BLaER1 (cell line): ENCODE measurements around the gene KRTAP10-9.

Source experiments
- H3K27ac ChIP-seq: shearing (Covaris generic); formaldehyde crosslinking; 2 replicates; pipeline ENCODE4 v1.8.1; 2022
- H3K27me3 ChIP-seq: shearing (Covaris generic); formaldehyde crosslinking; 2 replicates; pipeline ENCODE4 v1.8.1; 2022
- H3K36me3 ChIP-seq: shearing (Covaris generic); formaldehyde crosslinking; 2 replicates; pipeline ENCODE4 v1.8.1; 2022
- H3K4me1 ChIP-seq: shearing (Covaris generic); formaldehyde crosslinking; 2 replicates; pipeline ENCODE4 v1.8.1; 2022
- H3K4me2 ChIP-seq: shearing (Covaris generic); formaldehyde crosslinking; 2 replicates; pipeline ENCODE4 v1.8.1; 2022
- H3K4me3 ChIP-seq: shearing (Covaris generic); formaldehyde crosslinking; 2 replicates; pipeline ENCODE4 v1.8.1; 2022
- H3K9ac ChIP-seq: shearing (Covaris generic); formaldehyde crosslinking; 2 replicates; pipeline ENCODE4 v1.8.1; 2022
- H3K9me3 ChIP-seq: shearing (Covaris generic); formaldehyde crosslinking; 2 replicates; pipeline ENCODE4 v1.8.1; 2022
- H4K20me1 ChIP-seq: shearing (Covaris generic); formaldehyde crosslinking; 2 replicates; pipeline ENCODE4 v1.8.1; 2022
- Cebpa-rat ChIP-seq: shearing (Covaris generic); IDR thresholded peaks from 2 replicates; pipeline ENCODE4 v1.8.1; 2022

The KRTAP10-9 gene

DNA sequence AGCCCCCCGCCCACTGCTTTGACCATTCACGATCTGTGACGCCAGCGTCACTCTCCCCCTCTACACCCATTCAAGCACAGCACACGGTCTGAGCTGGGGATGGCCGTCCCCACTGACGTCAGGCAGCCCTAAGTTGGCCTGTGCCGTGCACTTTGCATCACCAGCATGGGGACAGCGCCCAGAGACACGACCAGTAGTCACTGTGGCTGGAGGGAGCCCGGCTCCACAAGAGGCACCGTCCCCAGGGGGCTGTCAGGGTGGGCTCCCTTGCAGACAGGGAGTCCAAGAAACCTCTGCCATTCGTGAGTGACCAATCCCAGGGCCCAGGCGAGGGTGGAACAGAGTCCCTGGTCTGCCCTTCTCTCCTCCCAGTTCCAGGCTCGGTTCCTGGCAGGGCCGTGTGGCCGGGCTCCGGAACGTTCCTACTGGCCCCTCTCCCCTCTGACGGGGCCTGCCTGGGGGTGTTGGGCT, 12.7 kb upstream of the KRTAP10-9 start:
- Histone ChIP-seq H3K4me1 (peaks cover 42% of the 10 kb centered on the region), H3K4me3 (no peak overlapping the region), H3K27me3 (no peaks in the 10 kb centered on the region), H3K27ac (no peak overlapping the region), H4K20me1 (no peaks in the 10 kb centered on the region), H3K9ac (no peak overlapping the region), H3K9me3 (peaks cover 31% of the 10 kb centered on the region), H3K36me3 (no peaks in the 10 kb centered on the region), H3K4me2 (peak overlapping the region; percentile 71; the same call in 1 of the 2 replicates)
- no peak for TF ChIP-seq Cebpa-rat

DNA sequence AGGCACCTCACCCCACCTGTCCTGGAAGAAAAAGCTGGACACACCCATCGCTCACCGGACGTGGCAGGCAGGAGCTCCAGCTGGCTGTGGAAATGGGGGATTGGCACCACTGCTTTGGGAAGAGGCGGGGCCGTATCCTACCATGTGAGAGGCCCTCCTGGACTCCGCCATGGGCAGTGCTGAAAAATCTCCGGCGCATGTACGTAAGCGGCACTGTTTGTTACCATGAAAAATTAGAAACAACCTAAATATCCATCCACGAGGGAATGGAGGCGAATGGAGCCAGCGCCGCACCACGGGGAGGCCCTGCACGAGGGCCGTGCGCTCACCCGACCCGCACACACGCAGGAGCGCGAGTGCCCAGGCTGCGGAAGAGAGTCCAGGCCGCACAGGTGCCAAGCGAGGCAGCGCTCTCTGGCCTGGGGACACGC, 11.9 kb upstream of the KRTAP10-9 start:
- TF ChIP-seq Cebpa-rat, result no peak
- Histone ChIP-seq H3K9ac (no peak overlapping the region), H4K20me1 (no peaks in the 10 kb centered on the region), H3K36me3 (no peaks in the 10 kb centered on the region), H3K4me3 (no peak overlapping the region), H3K27ac (no peak overlapping the region), H3K9me3 (peaks cover 28% of the 10 kb centered on the region), H3K4me1 (peaks cover 44% of the 10 kb centered on the region), H3K27me3 (no peaks in the 10 kb centered on the region), H3K4me2 (peak overlapping the region; percentile 71)

DNA sequence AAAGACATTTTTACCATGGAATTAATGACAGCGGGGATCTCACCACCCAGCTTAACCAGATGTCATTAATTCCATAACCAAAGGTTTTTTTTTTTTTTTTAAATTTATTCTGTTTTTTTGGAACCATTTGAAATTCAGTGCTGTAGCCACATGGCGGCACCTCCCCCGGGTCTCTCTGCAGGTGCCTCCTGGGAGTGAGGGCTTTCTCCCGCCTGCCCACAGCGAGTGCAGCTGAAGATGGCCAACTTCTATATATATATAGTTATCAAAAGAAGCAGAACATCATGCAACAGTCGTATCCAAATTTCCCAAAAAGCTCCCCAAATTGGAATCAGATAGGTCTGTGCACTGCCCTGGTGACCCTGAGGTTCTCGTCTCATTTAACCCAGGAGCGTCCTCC, 11.4 kb upstream of the KRTAP10-9 start:
- peak overlapping the region; percentile 71 for H3K4me2 ChIP-seq
- H3K27me3 ChIP-seq, result no peaks in the 10 kb centered on the region
- no peak overlapping the region for H3K27ac ChIP-seq
- peaks cover 26% of the 10 kb centered on the region for H3K9me3 ChIP-seq
- peaks cover 44% of the 10 kb centered on the region for H3K4me1 ChIP-seq
- TF ChIP-seq Cebpa-rat, result no peak
- no peak overlapping the region for H3K4me3 ChIP-seq
- H3K36me3 ChIP-seq, result no peaks in the 10 kb centered on the region
- H4K20me1 ChIP-seq, result no peaks in the 10 kb centered on the region
- no peak overlapping the region for H3K9ac ChIP-seq

DNA sequence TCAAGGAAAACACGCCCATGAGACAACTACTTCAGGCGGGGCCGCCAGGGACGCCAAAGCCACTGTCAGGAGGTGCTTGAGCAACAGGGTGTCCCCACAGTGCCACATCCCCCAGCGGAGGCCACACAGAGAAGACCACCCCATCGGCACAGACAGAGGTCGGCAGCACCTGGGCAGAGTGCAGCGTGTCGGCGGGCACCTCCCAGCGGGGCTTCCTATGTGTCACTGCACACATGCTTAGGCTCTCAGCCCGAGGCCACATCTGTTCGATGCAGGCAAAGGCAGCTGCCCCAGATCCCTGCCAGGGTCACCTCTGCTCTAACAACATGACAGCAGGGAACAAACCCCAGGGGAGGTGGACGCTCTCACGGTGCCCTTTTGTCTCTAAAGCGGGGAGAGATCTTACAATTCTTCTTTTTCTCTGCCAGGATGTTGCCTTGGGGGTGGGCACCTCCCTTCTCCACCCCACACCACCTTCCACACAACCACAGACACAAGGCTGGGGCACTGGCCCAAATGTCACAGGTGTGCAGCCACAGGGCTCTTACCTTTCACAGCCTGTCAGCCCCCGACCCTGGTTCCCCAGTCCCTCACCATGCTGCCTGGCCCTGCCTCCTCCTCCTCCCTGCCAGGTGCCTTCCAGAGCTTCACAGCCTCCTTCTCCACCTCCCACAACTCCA, 10.8 kb upstream of the KRTAP10-9 start:
- H3K9me3 ChIP-seq, result peaks cover 20% of the 10 kb centered on the region
- TF ChIP-seq Cebpa-rat, result no peak
- H3K36me3 ChIP-seq, result no peaks in the 10 kb centered on the region
- no peaks in the 10 kb centered on the region for H4K20me1 ChIP-seq
- no peak overlapping the region for H3K27ac ChIP-seq
- H3K4me3 ChIP-seq, result no peak overlapping the region
- no peaks in the 10 kb centered on the region for H3K27me3 ChIP-seq
- H3K4me2 ChIP-seq, result peak overlapping the region; percentile 71
- H3K4me1 ChIP-seq, result peaks cover 44% of the 10 kb centered on the region
- H3K9ac ChIP-seq, result 0 out of 2 replicates have a peak overlapping the region, but pooled peaks have one; percentile 5

DNA sequence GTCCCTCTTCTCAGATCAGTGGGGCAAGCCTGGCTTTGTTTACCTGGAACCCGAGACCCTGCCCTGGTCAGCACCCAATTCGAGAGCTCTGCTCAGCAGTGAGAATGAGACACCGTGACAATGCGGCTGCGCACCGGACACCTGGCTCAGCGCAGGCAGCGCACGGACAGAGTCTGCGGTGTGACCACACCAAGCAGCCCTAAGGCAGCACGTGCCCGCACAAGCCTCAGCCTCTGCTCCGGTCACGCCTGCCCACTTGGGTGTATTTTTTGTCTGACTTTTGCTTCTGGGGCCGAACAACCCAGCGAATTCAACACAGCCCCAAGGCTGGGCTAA, 10.3 kb upstream of the KRTAP10-9 start:
- Histone ChIP-seq H3K27me3 (no peaks in the 10 kb centered on the region), H3K9ac (0 out of 2 replicates have a peak overlapping the region, but pooled peaks have one; percentile 5), H3K27ac (no peak overlapping the region), H3K4me1 (peaks cover 44% of the 10 kb centered on the region), H3K9me3 (peaks cover 18% of the 10 kb centered on the region), H3K36me3 (no peaks in the 10 kb centered on the region), H3K4me3 (no peak overlapping the region), H3K4me2 (peak overlapping the region; percentile 71), H4K20me1 (no peaks in the 10 kb centered on the region)
- no peak for TF ChIP-seq Cebpa-rat

DNA sequence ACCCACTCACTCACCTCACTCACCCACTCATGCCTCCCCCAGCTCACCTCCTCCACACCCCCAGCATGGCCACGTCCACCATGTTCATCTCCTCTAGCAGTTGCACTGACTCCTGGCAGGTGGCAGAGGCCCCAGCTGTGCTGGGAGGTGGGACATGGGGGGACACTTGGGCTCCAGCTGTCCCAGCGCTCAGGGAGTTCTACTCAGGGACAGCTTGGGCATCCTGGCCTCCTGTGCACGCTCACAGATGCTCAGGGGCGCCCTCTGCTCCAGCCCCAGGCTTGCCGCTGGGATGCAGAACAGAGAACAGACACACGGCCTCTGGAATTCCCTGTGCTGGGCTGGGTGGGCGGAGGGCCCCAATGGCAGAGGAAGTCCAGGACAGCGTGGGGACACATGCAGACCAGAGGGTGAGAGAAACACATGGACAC, 9.8 kb upstream of the KRTAP10-9 start:
- H3K27me3 ChIP-seq, result no peaks in the 10 kb centered on the region
- no peak overlapping the region for H3K9ac ChIP-seq
- peaks cover 44% of the 10 kb centered on the region for H3K4me1 ChIP-seq
- no peaks in the 10 kb centered on the region for H3K36me3 ChIP-seq
- no peaks in the 10 kb centered on the region for H4K20me1 ChIP-seq
- TF ChIP-seq Cebpa-rat, result no peak
- no peak overlapping the region for H3K4me3 ChIP-seq
- peaks cover 13% of the 10 kb centered on the region for H3K9me3 ChIP-seq
- no peak overlapping the region for H3K4me2 ChIP-seq
- no peak overlapping the region for H3K27ac ChIP-seq

DNA sequence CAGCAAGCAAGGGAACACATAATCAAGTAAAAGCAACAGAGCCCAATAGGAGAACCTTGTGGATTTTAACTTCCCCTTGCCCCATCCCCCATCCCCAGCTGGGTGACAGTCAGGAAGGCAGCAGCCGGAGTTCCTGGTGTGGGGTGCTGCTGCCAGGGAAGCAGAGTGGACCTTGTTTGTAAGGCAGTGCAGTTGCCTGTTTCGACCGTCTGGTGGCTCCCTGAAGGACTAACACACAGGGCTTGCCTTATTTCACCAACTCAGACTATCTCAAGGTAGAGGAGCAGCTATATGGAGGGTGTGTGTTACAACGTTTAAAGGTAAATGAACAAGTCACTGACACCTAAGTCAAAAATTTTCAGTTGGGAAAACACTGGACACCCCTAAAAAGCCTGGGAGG, 8.4 kb upstream of the KRTAP10-9 start:
- no peaks in the 10 kb centered on the region for H3K36me3 ChIP-seq
- peak overlapping the region; percentile 22; the same call in 1 of the 2 replicates for H3K27ac ChIP-seq
- H3K4me3 ChIP-seq, result no peak overlapping the region
- H4K20me1 ChIP-seq, result no peaks in the 10 kb centered on the region
- peak overlapping the region; percentile 59 for H3K4me2 ChIP-seq
- TF ChIP-seq Cebpa-rat, result no peak
- peaks cover 21% of the 10 kb centered on the region for H3K9me3 ChIP-seq
- H3K4me1 ChIP-seq, result peaks cover 44% of the 10 kb centered on the region
- no peaks in the 10 kb centered on the region for H3K27me3 ChIP-seq
- no peak overlapping the region for H3K9ac ChIP-seq

DNA sequence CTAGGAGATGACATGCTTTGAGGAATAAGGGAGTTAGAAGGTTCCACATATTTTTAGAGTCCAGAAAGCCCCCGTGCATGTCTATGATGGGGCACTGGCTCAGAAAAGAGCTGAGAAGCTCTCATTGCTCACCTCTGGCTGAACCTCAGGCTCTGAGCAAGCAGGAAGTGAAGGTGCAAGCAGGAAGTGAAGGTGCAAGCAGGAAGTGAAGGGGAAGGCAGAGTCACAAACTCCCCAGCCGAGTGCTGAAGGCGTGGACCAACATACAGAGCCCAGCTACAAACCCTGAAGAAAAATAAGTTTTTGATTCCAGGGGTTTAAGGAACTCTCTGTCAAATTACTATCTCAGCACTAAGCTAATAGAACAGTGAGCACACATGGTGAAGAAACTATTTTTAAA, 8.0 kb upstream of the KRTAP10-9 start:
- Histone ChIP-seq H4K20me1 (no peaks in the 10 kb centered on the region), H3K9ac (no peak overlapping the region), H3K4me3 (no peak overlapping the region), H3K9me3 (peaks cover 25% of the 10 kb centered on the region), H3K27me3 (no peaks in the 10 kb centered on the region), H3K4me2 (peak overlapping the region; percentile 59), H3K4me1 (peaks cover 44% of the 10 kb centered on the region), H3K27ac (peak overlapping the region; percentile 22; the same call in 1 of the 2 replicates), H3K36me3 (no peaks in the 10 kb centered on the region)
- TF ChIP-seq Cebpa-rat, result no peak

DNA sequence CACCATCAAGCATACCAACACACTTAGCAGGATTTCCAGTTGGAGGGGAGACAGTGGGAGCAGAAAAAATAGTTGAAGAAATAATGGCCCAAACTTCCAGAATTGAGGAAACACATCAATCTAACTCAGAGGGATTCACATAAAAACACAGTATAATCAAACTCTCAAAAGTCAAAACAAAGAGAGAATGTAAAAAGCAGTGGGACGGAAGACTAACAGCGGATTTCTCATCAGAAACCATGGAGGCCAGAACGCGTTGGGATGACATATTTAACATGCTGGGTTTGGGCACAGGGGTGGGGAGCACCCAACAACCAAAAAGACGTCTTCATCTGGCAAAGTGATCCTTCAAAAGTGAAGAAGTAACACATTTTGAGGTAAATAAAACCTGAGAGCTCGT, 7.0 kb upstream of the KRTAP10-9 start:
- Histone ChIP-seq H3K4me1 (peaks cover 36% of the 10 kb centered on the region), H3K36me3 (no peaks in the 10 kb centered on the region), H3K9me3 (peaks cover 35% of the 10 kb centered on the region), H3K4me2 (no peak overlapping the region), H3K27me3 (no peaks in the 10 kb centered on the region), H4K20me1 (no peaks in the 10 kb centered on the region), H3K4me3 (no peak overlapping the region), H3K27ac (no peak overlapping the region), H3K9ac (no peak overlapping the region)
- no peak for TF ChIP-seq Cebpa-rat

DNA sequence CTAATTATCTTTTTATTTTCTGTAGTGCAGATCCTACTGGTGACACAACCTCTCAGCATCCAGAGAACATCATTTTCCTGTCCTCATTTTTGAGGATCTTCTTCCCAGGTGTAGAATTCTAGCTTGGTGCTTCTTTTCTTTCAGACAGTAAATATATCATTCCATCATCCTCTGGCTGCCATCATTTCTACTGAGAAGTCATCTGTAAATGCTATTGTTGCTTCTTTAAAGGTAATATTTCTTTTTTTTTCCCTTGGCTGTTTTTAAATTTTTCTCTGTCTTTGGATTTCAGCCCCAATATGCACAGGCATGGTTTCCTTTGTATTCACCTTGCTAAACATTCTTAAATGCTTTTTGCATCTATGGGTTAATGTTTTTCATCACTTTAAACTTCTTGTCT, 3.3 kb upstream of the KRTAP10-9 start:
- Histone ChIP-seq H3K4me1 (peaks cover 19% of the 10 kb centered on the region), H3K27me3 (no peaks in the 10 kb centered on the region), H3K9me3 (peaks cover 43% of the 10 kb centered on the region), H3K4me2 (no peak overlapping the region), H3K9ac (no peak overlapping the region), H4K20me1 (no peaks in the 10 kb centered on the region), H3K36me3 (no peaks in the 10 kb centered on the region), H3K27ac (no peak overlapping the region), H3K4me3 (no peak overlapping the region)
- no peak for TF ChIP-seq Cebpa-rat
